Kidney (tissue), 14 donors: ENCODE results near the gene C1QTNF12. TPM values are rescaled to one million over a fixed set of nuclear protein-coding genes. Genes with fewer than 3 reads are reported as not detected.

ENCODE experiments used
- DNase-seq, 5 donors: peaks; one replicate each; pipeline ENCODE4 v3.0.0-alpha.2; 2013 to 2020
- FAIRE-seq: peaks from 2 replicates; lab custom pipeline; 2012; peaks lifted over from hg19 to GRCh38; lab: Jason Lieb, UNC
- H3K27ac ChIP-seq, 2 donors: one replicate each; pipeline ENCODE4 v1.7.0; 2013; ENCODE audit warnings: low read depth in 2 of 2, low read length in 2 of 2, inconsistent platforms in 1 of 2
- H3K27me3 ChIP-seq: one replicate; pipeline ENCODE4 v1.7.1; 2013; ENCODE audit warnings: low read length, inconsistent platforms; ENCODE audit not compliant: control insufficient read depth, insufficient read depth
- H3K36me3 ChIP-seq, 3 donors: one replicate each; pipeline versions ENCODE4 v1.7.0 to v1.7.1; 2013; ENCODE audit warnings: low read length in 3 of 3, control low read depth in 1 of 3, inconsistent platforms in 1 of 3; ENCODE audit not compliant: insufficient read depth in 3 of 3, control insufficient read depth in 2 of 3
- H3K4me1 ChIP-seq, 3 donors: one replicate each; pipeline versions ENCODE4 v1.7.0 to v1.7.1; 2013; ENCODE audit warnings: low read length in 3 of 3, inconsistent platforms in 1 of 3, low read depth in 1 of 3; ENCODE audit not compliant: control insufficient read depth in 2 of 3, insufficient read depth in 2 of 3
- H3K4me3 ChIP-seq, 3 donors: one replicate each; pipeline versions ENCODE4 v1.7.0 to v1.8.1; 2013; ENCODE audit warnings: low read length in 3 of 3, control low read depth in 1 of 3, inconsistent platforms in 1 of 3
- H3K9ac ChIP-seq, 3 donors: one replicate each; pipeline versions ENCODE4 v1.7.0 to v1.7.1; 2013; ENCODE audit warnings: low read length in 3 of 3, control low read depth in 1 of 3, inconsistent platforms in 1 of 3
- H3K9me3 ChIP-seq, 3 donors: one replicate each; pipeline versions ENCODE4 v1.7.0 to v1.7.1; 2013; ENCODE audit warnings: low read length in 3 of 3, control low read depth in 1 of 3, inconsistent platforms in 1 of 3; ENCODE audit not compliant: control insufficient read depth in 2 of 3, insufficient read depth in 1 of 3
- intact Hi-C: fragments of 100-400 bp; cut with DNase I; formaldehyde crosslinking; loops from one replicate; pipeline ENCODE4 v1.11.1; 2022
- polyA plus RNA-seq: library from polyadenylated mRNA; stranded (reverse); fragments of 350-450 nt; fragmentation: Illumina TruSeq; extraction: RNeasy Lipid Tissue Mini Kit (QIAGEN cat#74804); gene quantifications from one replicate; pipeline ENCODE4 v1.2.3, GENCODE V29; 2014; ENCODE audit warnings: low read depth, low replicate concordance; ENCODE audit not compliant: insufficient read depth
- total RNA-seq: library from RNA; stranded (reverse); fragmentation: NEBNext Ultra II Directional; extraction: Animal tissue kit (Norgen Biotek cat#: 25700); gene quantifications from one replicate; pipeline ENCODE4 v1.2.1, GENCODE V29; 2021
- TF ChIP-seq, protein P1 (sequence below): IDR thresholded peaks from 3 replicates; pipeline ENCODE4 v1.5.1; 2012; ENCODE audit warnings: mild to moderate bottlenecking, moderate library complexity, borderline replicate concordance; ENCODE audit not compliant: insufficient read depth; ENCODE audit errors: extremely low read depth
- donor health status: control.
- donor health status: control.
- donor health status: control.
- donor health status: control.
- donor health status: control.
- donor health status: DM: yes; HTN: yes; CAD: no.
- donor health status: Normal renal cell carcinoma (clear cell type).

Gene C1QTNF12
- total and polyA plus RNA-seq, 2 donors from 2014 or later = 3.1 to 9.9 TPM

DNA sequence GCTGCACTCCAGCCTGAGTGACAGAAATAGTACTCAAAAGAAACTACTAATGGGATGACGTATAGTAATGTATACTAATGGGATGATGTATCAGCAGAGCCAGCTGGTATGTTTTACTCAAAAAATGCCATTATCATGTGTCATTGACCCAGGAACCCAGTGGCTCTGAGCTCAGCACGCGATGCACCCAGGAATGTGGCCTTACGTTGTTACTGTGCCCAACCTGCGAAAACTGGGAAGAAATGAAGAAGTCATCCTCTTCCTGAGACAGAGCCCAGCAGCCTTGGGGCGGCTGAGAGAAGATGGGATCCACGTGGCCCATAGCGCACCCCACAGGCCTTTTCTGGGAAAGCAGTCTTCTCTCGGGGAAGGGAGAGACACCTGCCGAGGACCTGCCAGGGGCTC lies 18.3 kb upstream of the C1QTNF12 start:
- intact Hi-C loops = no loop called here
- Histone ChIP-seq H3K36me3 (peaks cover 2 to 19% (median 14%) of the 10 kb centered on the region in 3 donors), H3K27me3 (no peaks in the 10 kb centered on the region), H3K4me3 (no peak overlapping the region), H3K27ac (peak overlapping the region in 1 of 2 donors; percentile 48), H3K4me1 (peaks cover 0 to 5% (median 5%) of the 10 kb centered on the region in 3 donors), H3K9me3 (no peaks in the 10 kb centered on the region), H3K9ac (no peak overlapping the region)
- FAIRE-seq (no peak), DNase-seq (peak in 1 of 5 donors; percentile 39)
- TF ChIP-seq, protein P1, sequence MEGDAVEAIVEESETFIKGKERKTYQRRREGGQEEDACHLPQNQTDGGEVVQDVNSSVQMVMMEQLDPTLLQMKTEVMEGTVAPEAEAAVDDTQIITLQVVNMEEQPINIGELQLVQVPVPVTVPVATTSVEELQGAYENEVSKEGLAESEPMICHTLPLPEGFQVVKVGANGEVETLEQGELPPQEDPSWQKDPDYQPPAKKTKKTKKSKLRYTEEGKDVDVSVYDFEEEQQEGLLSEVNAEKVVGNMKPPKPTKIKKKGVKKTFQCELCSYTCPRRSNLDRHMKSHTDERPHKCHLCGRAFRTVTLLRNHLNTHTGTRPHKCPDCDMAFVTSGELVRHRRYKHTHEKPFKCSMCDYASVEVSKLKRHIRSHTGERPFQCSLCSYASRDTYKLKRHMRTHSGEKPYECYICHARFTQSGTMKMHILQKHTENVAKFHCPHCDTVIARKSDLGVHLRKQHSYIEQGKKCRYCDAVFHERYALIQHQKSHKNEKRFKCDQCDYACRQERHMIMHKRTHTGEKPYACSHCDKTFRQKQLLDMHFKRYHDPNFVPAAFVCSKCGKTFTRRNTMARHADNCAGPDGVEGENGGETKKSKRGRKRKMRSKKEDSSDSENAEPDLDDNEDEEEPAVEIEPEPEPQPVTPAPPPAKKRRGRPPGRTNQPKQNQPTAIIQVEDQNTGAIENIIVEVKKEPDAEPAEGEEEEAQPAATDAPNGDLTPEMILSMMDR = no peak

DNA sequence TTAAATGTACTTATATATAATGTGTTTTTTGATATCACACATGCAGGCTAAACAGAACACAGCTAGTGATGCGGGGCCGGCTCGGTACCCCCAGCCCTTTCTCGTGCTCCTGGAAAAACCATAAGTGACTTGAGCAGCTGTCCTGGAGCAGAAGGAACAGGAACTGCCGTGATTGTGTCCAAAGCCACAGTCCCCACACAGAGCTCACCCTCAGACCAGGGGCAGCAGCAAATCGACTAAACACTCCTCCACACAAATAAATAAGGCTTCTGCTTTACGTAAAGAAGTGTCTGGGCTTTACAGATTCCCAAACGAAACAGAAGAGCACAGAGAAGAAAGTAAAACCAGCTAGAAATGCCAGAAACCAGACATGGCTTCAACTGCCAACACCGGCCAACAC lies 17.5 kb upstream of the C1QTNF12 start:
- FAIRE-seq = no peak
- H3K27ac ChIP-seq = no peak overlapping the region
- TF ChIP-seq, protein P1 = no peak
- H3K4me1 ChIP-seq = peaks cover 0 to 5% (median 5%) of the 10 kb centered on the region in 3 donors
- intact Hi-C loops = no loop called here
- peak in 1 of 5 donors; percentile 35 for DNase-seq
- no peak overlapping the region for H3K9ac ChIP-seq
- no peaks in the 10 kb centered on the region for H3K9me3 ChIP-seq
- H3K27me3 ChIP-seq = no peaks in the 10 kb centered on the region
- no peak overlapping the region for H3K4me3 ChIP-seq
- peaks cover 3 to 23% (median 17%) of the 10 kb centered on the region in 3 donors for H3K36me3 ChIP-seq

DNA sequence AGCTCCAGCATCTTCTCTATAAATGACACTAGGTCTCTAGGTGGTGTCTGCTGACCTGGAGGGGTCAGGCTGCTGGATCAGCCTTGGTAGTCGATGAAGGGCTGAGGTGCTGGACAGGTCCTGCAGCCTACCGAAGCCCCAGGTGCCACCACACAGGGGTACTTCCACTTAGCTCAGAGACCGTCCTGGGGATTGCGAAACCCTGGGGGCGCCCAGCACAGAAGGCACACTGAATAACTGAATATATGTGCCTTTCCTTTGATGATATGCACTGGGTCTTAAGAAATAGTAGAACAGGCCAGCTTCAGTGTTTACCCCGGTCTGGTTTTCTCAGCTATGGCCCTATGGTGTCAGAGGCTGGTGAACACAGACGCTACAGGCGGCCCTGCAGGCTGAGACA lies 16.2 kb upstream of the C1QTNF12 start:
- Histone ChIP-seq H3K9me3 (no peaks in the 10 kb centered on the region), H3K9ac (no peak overlapping the region), H3K27ac (no peak overlapping the region), H3K4me1 (peaks cover 0 to 8% (median 5%) of the 10 kb centered on the region in 3 donors), H3K4me3 (no peak overlapping the region), H3K27me3 (no peaks in the 10 kb centered on the region), H3K36me3 (peaks cover 5 to 26% (median 18%) of the 10 kb centered on the region in 3 donors)
- no peak for FAIRE-seq
- no peak for DNase-seq
- TF ChIP-seq, protein P1 = no peak
- intact Hi-C loops = no loop called here

DNA sequence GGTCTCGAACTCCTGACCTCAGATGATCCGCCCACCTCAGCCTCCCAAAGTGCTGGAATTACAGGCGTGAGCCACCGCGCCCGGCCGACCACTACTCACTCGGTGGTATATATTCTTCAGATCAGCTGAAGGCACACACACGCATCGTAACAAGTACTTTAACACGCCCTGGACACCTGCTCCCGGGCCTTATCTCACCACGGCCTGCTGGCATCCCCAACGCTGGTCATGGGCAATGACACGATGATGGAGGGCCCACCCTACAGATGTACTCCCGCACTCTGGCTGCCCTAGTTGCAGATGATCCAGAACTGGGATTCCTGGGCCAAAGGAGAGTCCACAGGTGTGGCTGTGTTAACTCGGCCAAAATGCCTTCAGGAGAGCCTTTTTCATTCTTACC lies 15.5 kb upstream of the C1QTNF12 start:
- intact Hi-C loops = no loop called here
- H3K9ac ChIP-seq = no peak overlapping the region
- no peaks in the 10 kb centered on the region for H3K9me3 ChIP-seq
- FAIRE-seq (no peak), DNase-seq (peak in 1 of 5 donors; percentile 40)
- peaks cover 5 to 26% (median 18%) of the 10 kb centered on the region in 3 donors for H3K36me3 ChIP-seq
- H3K27ac ChIP-seq = no peak overlapping the region
- TF ChIP-seq, protein P1 = no peak
- H3K4me1 ChIP-seq = peaks cover 0 to 8% (median 5%) of the 10 kb centered on the region in 3 donors
- no peaks in the 10 kb centered on the region for H3K27me3 ChIP-seq
- no peak overlapping the region for H3K4me3 ChIP-seq
